K562 (cell line): ENCODE measurements around the gene PRKCB. TPM values are rescaled to one million over a fixed set of nuclear protein-coding genes. Genes with fewer than 3 reads are reported as not detected.

Source experiments
- BMI1 ChIP-seq: fragments of 150-350 bp; IDR thresholded peaks from 2 replicates; pipeline ENCODE4 v1.6.1; 2014; ENCODE audit warnings: low read length
- CSDE1 ChIP-seq, 2 experiments: fragments of 450-650 bp; IDR thresholded peaks; 2 replicates each; pipeline ENCODE4 v1.6.1; 2016; ENCODE audit warnings: mild to moderate bottlenecking in 1 of 2
- ETV6 ChIP-seq, 3 experiments: fragments of 150-350 bp in 1 of 3; sonication (generic) in 1 of 3; formaldehyde crosslinking in 1 of 3; IDR thresholded peaks; 2 replicates each; pipeline versions ENCODE4 v1.6.1 to v1.8.0; 2014 to 2022; ENCODE audit warnings: borderline replicate concordance in 2 of 3, low read depth in 2 of 3, antibody characterized with exemption in 1 of 3, low read length in 1 of 3, mild to moderate bottlenecking in 1 of 3, missing genetic modification reagents in 1 of 3
- FOSL1 ChIP-seq: fragments of 200-800 bp; sonication (Bioruptor generic); conservative IDR thresholded peaks from 2 replicates; pipeline ENCODE4 v1.6.1; 2016; ENCODE audit warnings: missing genetic modification characterization, missing compliant biosample characterization
- MYNN ChIP-seq, 2 experiments: sonication (generic); formaldehyde crosslinking in 1 of 2; IDR thresholded peaks; 2 replicates each; pipeline versions ENCODE4 v1.5.0 to v1.6.1; 2016 to 2020; ENCODE audit warnings: antibody characterized with exemption in 1 of 2, missing genetic modification reagents in 1 of 2
- NFIC ChIP-seq: fragments of 450-650 bp; IDR thresholded peaks from 2 replicates; pipeline ENCODE4 v1.6.1; 2017; ENCODE audit warnings: mild to moderate bottlenecking, inconsistent platforms
- POLR2AphosphoS2 ChIP-seq: IDR thresholded peaks from 2 replicates; pipeline ENCODE4 v1.6.1; 2012; ENCODE audit warnings: low read length, improper control_type of control experiment
- RAD21 ChIP-seq, 2 experiments: fragments of 250-450 bp in 1 of 2; fragments of 450-650 bp in 1 of 2; sonication (Bioruptor Pico) in 1 of 2; formaldehyde crosslinking in 1 of 2; IDR thresholded peaks in 1 of 2; conservative IDR thresholded peaks in 1 of 2; 2 replicates each; pipeline versions ENCODE4 v1.4.0 to v1.8.0; 2020 to 2022; ENCODE audit warnings: mild to moderate bottlenecking in 2 of 2, moderate library complexity in 1 of 2
- SMC3 ChIP-seq: conservative IDR thresholded peaks from 2 replicates; pipeline ENCODE4 v1.6.1; 2011; ENCODE audit warnings: low read depth, low read length, improper control_type of control experiment; ENCODE audit not compliant: insufficient read depth
- SUPT5H ChIP-seq: fragments of 450-650 bp; IDR thresholded peaks from 2 replicates; pipeline ENCODE4 v1.6.1; 2016
- ZBTB34 ChIP-seq: fragments of 250-450 bp; sonication (Bioruptor Pico); IDR thresholded peaks from 2 replicates; pipeline ENCODE4 v1.8.0; 2021; ENCODE audit warnings: mild to moderate bottlenecking, moderate library complexity
- ZNF133 ChIP-seq: fragments of 250-450 bp; sonication (Bioruptor Pico); IDR thresholded peaks from 2 replicates; pipeline ENCODE4 v1.4.0; 2020; ENCODE audit warnings: mild to moderate bottlenecking
- polyA plus RNA-seq, 8 experiments: library from polyadenylated mRNA; depleted of rRNA in 4 of 8; stranded (reverse) in 5 of 8; unstranded in 3 of 8; fragments of >200 nt; fragmentation: Nextera tagmentation in 2 of 8; fragmentation: Illumina TruSeq in 1 of 8; extraction: Ambion mirVana in 2 of 8; extraction: Trizol in 1 of 8; gene quantifications; 2 replicates each; pipeline versions ENCODE4 v1.2.1 to v1.2.3, GENCODE V29; 2011 to 2014; ENCODE audit warnings: inconsistent platforms in 1 of 8, missing spikeins in 1 of 8
- total RNA-seq, 7 experiments: library from RNA; depleted of rRNA in 6 of 7; stranded (reverse); fragments of >200 nt in 6 of 7; fragmentation: Illumina TruSeq in 2 of 7; extraction: Trizol in 2 of 7; gene quantifications; 2 replicates each; pipeline versions ENCODE4 v1.2.1 to v1.2.3, GENCODE V29; 2011 to 2021; ENCODE audit warnings: low replicate concordance in 1 of 7

The PRKCB gene
- total and polyA plus RNA-seq, 9 of the 15 experiments (the other 6 are each of a cell fraction or from before 2014, with no cell fraction given), result 49.9 to 276 (median 148) TPM

GRCh38 chr16:24218299-24218698 lies 382.5 kb downstream of the PRKCB start (continued):
- TF ChIP-seq ZBTB34 (CRISPR knock-in tag) (no peak), FOSL1 (tag) (no peak), BMI1 (no peak), POLR2AphosphoS2 (peak; percentile 79; the same call in 1 of the 2 replicates), MYNN (IDR thresholded peaks at IDR 0.05) (0 out of 2 replicates have a peak, but pooled peaks have one; percentile 12), MYNN (CRISPR knock-in tag; IDR thresholded peaks at IDR 0.05) (no peak), ZNF133 (no peak), RAD21 (CRISPR knock-in tag; conservative IDR thresholded peaks at IDR 0.05 in 1 of 2, IDR thresholded peaks at IDR 0.05 in 1 of 2) (no peak), SUPT5H (0 out of 2 replicates have a peak, but pooled peaks have one; percentile 22), SMC3 (no peak), NFIC (no peak), ETV6 (IDR thresholded peaks at IDR 0.05; ENCODE audit: borderline replicate concordance in 1 of 2, low read depth in 2 of 2, low read length in 1 of 2) (no peak), ETV6 (CRISPR knock-in tag; IDR thresholded peaks at IDR 0.05; ENCODE audit: borderline replicate concordance) (no peak), CSDE1 (IDR thresholded peaks at IDR 0.05) (no peak)
